K562 (cell line): ENCODE results near the gene NINJ2. TPM values are rescaled to one million over a fixed set of nuclear protein-coding genes. Genes with fewer than 3 reads are reported as not detected.

Source experiments
- CLOCK ChIP-seq: fragments of 250-450 bp; sonication (Bioruptor Pico); IDR thresholded peaks from 2 replicates; pipeline ENCODE4 v1.4.0; 2020; ENCODE audit warnings: mild to moderate bottlenecking, moderate library complexity, borderline replicate concordance
- ERF ChIP-seq: fragments of 450-650 bp; formaldehyde crosslinking; IDR thresholded peaks from 2 replicates; pipeline ENCODE4 v1.4.0; 2020; ENCODE audit warnings: mild to moderate bottlenecking, mixed read lengths
- HMGN3 ChIP-seq: IDR thresholded peaks from 2 replicates; pipeline ENCODE4 v1.6.1; 2011; ENCODE audit warnings: borderline replicate concordance, low read depth, mild to moderate bottlenecking, mixed read lengths, low read length; ENCODE audit not compliant: insufficient read length; ENCODE audit errors: extremely low read depth
- JUNB ChIP-seq: fragments of 450-650 bp; formaldehyde crosslinking; conservative IDR thresholded peaks from 2 replicates; pipeline ENCODE4 v1.4.0; 2020; ENCODE audit warnings: mild to moderate bottlenecking
- KAT8 ChIP-seq: fragments of 450-650 bp; IDR thresholded peaks from 2 replicates; pipeline ENCODE4 v1.6.1; 2016; ENCODE audit warnings: low read depth, mild to moderate bottlenecking
- NELFE ChIP-seq: IDR thresholded peaks from 2 replicates; pipeline ENCODE4 v1.6.1; 2011; ENCODE audit warnings: mild to moderate bottlenecking; ENCODE audit not compliant: insufficient read depth, insufficient read length
- NFIC ChIP-seq: fragments of 450-650 bp; IDR thresholded peaks from 2 replicates; pipeline ENCODE4 v1.6.1; 2017; ENCODE audit warnings: mild to moderate bottlenecking, inconsistent platforms
- POLR2A ChIP-seq: fragments of 450-650 bp; conservative IDR thresholded peaks from 2 replicates; pipeline ENCODE4 v1.6.1; 2016
- POLR2H ChIP-seq: IDR thresholded peaks from 2 replicates; pipeline ENCODE4 v1.6.1; 2016; ENCODE audit warnings: missing genetic modification characterization, low read depth, mild to moderate bottlenecking, control low read depth, missing compliant biosample characterization, moderate library complexity
- PRDM10 ChIP-seq: fragments of 450-650 bp; IDR thresholded peaks from 2 replicates; pipeline ENCODE4 v1.6.1; 2018; ENCODE audit not compliant: partially characterized antibody
- RBBP5 ChIP-seq: fragments of 200-600 bp; sonication (generic); IDR thresholded peaks from 2 replicates; pipeline ENCODE4 v1.6.1; 2012; ENCODE audit warnings: borderline replicate concordance, mild to moderate bottlenecking, low read length, control low read depth, inconsistent platforms; ENCODE audit not compliant: insufficient read depth, poor library complexity, severe bottlenecking
- STAG1 ChIP-seq: sonication (generic); formaldehyde crosslinking; IDR thresholded peaks from 2 replicates; pipeline ENCODE4 v1.5.0; 2020; ENCODE audit warnings: missing genetic modification reagents, borderline replicate concordance
- VEZF1 ChIP-seq: fragments of 200-800 bp; sonication (Bioruptor generic); IDR thresholded peaks from 2 replicates; pipeline ENCODE4 v1.6.1; 2017; ENCODE audit warnings: missing genetic modification characterization, missing compliant biosample characterization
- ZNF140 ChIP-seq: fragments of 250-450 bp; sonication (Bioruptor Pico); IDR thresholded peaks from 2 replicates; pipeline ENCODE4 v1.8.0; 2021; ENCODE audit warnings: moderate library complexity, mild to moderate bottlenecking, inconsistent platforms
- ZNF280A ChIP-seq: fragments of 450-650 bp; IDR thresholded peaks from 2 replicates; pipeline ENCODE4 v1.6.1; 2018; ENCODE audit warnings: mild to moderate bottlenecking, low read depth; ENCODE audit not compliant: partially characterized antibody
- polyA plus RNA-seq, 8 experiments: library from polyadenylated mRNA; depleted of rRNA in 4 of 8; stranded (reverse) in 5 of 8; unstranded in 3 of 8; fragments of >200 nt; fragmentation: Nextera tagmentation in 2 of 8; fragmentation: Illumina TruSeq in 1 of 8; extraction: Ambion mirVana in 2 of 8; extraction: Trizol in 1 of 8; gene quantifications; 2 replicates each; pipeline versions ENCODE4 v1.2.1 to v1.2.3, GENCODE V29; 2011 to 2014; ENCODE audit warnings: inconsistent platforms in 1 of 8, missing spikeins in 1 of 8
- total RNA-seq, 7 experiments: library from RNA; depleted of rRNA in 6 of 7; stranded (reverse); fragments of >200 nt in 6 of 7; fragmentation: Illumina TruSeq in 2 of 7; extraction: Trizol in 2 of 7; gene quantifications; 2 replicates each; pipeline versions ENCODE4 v1.2.1 to v1.2.3, GENCODE V29; 2011 to 2021; ENCODE audit warnings: low replicate concordance in 1 of 7

NINJ2 gene
- total and polyA plus RNA-seq, 9 of the 15 experiments (the other 6 are each of a cell fraction or from before 2014, with no cell fraction given), result 2.6 to 16.0 (median 4.5) TPM

GRCh38 chr12:591167-592023 lies 71.8 kb downstream of the NINJ2 start (continued):
- no peak for TF ChIP-seq PRDM10
- TF ChIP-seq POLR2A, result no peak
- TF ChIP-seq STAG1 (CRISPR knock-in tag), result no peak
- TF ChIP-seq ZNF280A, result no peak
- TF ChIP-seq NELFE, result no peak
- peak; percentile 98 for TF ChIP-seq NFIC
- TF ChIP-seq ZNF140 (CRISPR knock-in tag), result no peak
- TF ChIP-seq VEZF1 (CRISPR knock-in tag), result peak; percentile 79
- peak; percentile 92 for TF ChIP-seq HMGN3
- no peak for TF ChIP-seq CLOCK (CRISPR knock-in tag)
- peak; percentile 84 for TF ChIP-seq RBBP5
- no peak for TF ChIP-seq JUNB
- TF ChIP-seq ERF (CRISPR knock-in tag), result 0 out of 2 replicates have a peak, but pooled peaks have one; percentile 71
- TF ChIP-seq KAT8, result no peak
- no peak for TF ChIP-seq POLR2H
